OCI-LY3 (cell line): ENCODE measurements around the gene HDAC6.
A peak's percentile ranks its signal among the peaks of the same experiment; 100 is the strongest.

Source experiments
- H2AFZ ChIP-seq: fragments of 200-600, 300-600 bp; shearing (Covaris generic); 2 replicates; pipeline ENCODE4 v1.6.0; 2014; ENCODE audit warnings: antibody characterized with exemption, low read depth, low read length
- H3K27ac ChIP-seq: fragments of 200-600, 300-600 bp; sonication (generic); 2 replicates; pipeline ENCODE4 v1.5.1; 2014; ENCODE audit warnings: mild to moderate bottlenecking, low read length, moderate library complexity, mixed read lengths
- H3K27me3 ChIP-seq: fragments of 200-600, 300-600 bp; sonication (generic); 2 replicates; pipeline ENCODE4 v1.6.1; 2014; ENCODE audit warnings: low read depth, low read length, mixed read lengths
- H3K36me3 ChIP-seq: fragments of 200-600, 300-600 bp; sonication (generic); replicated peaks from 2 replicates; pipeline ENCODE3; 2014; ENCODE audit warnings: low read depth, low read length, mixed read lengths
- H3K4me1 ChIP-seq: fragments of 300-600, 200-600 bp; sonication (generic); 2 replicates; pipeline ENCODE4 v1.6.1; 2014; ENCODE audit warnings: low read length, mixed read lengths
- H3K4me2 ChIP-seq: fragments of 200-600, 300-600 bp; sonication (generic); 2 replicates; pipeline ENCODE4 v1.6.1; 2014; ENCODE audit warnings: low read length, mixed read lengths
- H3K4me3 ChIP-seq: fragments of 300-600, 200-600 bp; sonication (generic); 2 replicates; pipeline ENCODE4 v1.5.1; 2014; ENCODE audit warnings: antibody characterized with exemption, mild to moderate bottlenecking, low read length, moderate library complexity
- H3K79me2 ChIP-seq: fragments of 300-600, 200-600 bp; shearing (Covaris generic); 2 replicates; pipeline ENCODE4 v1.6.1; 2014; ENCODE audit warnings: mild to moderate bottlenecking, low read length, mixed read lengths
- H3K9ac ChIP-seq: fragments of 300-600, 200-600 bp; shearing (Covaris generic); 2 replicates; pipeline ENCODE4 v1.6.0; 2014; ENCODE audit warnings: mild to moderate bottlenecking, low read length, moderate library complexity
- H3K9me3 ChIP-seq: fragments of 200-600, 300-600 bp; shearing (Covaris generic); 2 replicates; pipeline ENCODE4 v1.6.1; 2014; ENCODE audit warnings: low read length, mixed read lengths; ENCODE audit not compliant: insufficient read depth
- H4K20me1 ChIP-seq: fragments of 200-600, 300-600 bp; sonication (generic); 2 replicates; pipeline ENCODE4 v1.6.1; 2016; ENCODE audit warnings: low read length, mixed read lengths; ENCODE audit not compliant: insufficient read depth
- EZH2phosphoT487 ChIP-seq: fragments of 200-600 bp; shearing (Covaris generic); IDR thresholded peaks from 2 replicates; pipeline ENCODE4 v1.6.1; 2018; ENCODE audit warnings: antibody characterized with exemption, mixed run types, low read depth
- TF ChIP-seq, protein P1 (sequence below): fragments of 200-600, 300-600 bp; sonication (generic); IDR thresholded peaks from 2 replicates; pipeline ENCODE4 v1.5.1; 2014; ENCODE audit warnings: antibody characterized with exemption, low read length, low read depth

The HDAC6 gene

DNA sequence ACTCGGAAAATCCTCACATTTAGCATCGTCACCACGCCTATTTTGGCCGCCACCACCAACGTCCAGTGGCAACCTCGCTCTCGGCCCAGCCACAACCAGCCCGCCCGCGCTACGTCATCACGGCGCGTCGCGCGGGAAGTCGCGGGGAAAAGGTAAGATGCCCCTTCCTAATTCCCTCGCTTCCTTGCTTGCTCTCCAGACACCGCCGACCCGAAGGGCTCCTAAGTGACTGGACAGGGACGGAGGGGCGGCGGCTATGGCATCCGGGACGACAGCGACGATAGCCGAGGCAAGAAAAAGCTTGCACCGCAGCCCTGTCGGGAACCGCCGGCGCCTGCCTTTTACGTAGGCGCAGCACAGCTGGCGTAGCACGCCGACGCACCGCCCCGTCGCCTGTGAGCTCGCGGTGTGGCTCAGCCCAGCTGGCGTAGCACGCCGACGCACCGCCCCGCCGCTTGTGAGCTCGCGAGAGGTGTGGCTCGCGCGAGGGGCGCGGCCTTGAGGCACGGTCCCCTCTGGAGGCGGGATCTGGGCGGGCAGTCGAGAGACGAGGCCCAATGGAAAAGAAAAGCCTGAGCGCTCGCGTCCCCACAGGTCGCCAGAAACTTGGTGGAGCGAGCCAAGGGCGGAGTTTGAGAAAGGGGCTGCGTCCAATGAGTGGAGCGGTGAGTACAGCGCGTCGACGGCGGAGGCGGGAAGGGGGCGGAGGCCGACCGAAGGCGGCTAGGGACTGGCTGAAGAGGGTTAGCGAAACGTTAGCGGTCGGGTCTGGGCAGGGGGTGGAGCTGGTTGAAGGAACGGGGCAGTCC, at the start of gene HDAC6:
Gene HDAC6 (plus strand): TSS at position 788 of the 809 bp plus-strand sequence. CDS start 626 bp downstream, outside the sequence.
- Histone ChIP-seq H3K27me3 (no peaks in the 10 kb centered on the region), H3K79me2 (peaks cover 9% of the 10 kb centered on the region; the same call in 1 of the 2 replicates), H3K4me2 (peak within 1 kb of the TSS; percentile 80), H3K4me1 (peaks cover 11% of the 10 kb centered on the region), H3K27ac (peak within 1 kb of the TSS; percentile 92), H4K20me1 (no peaks in the 10 kb centered on the region), H3K9ac (peak within 1 kb of the TSS; percentile 98), H3K4me3 (peak within 1 kb of the TSS; percentile 95), H3K36me3 (no peaks in the 10 kb centered on the region), H3K9me3 (no peaks in the 10 kb centered on the region), H2AFZ (peak within 1 kb of the TSS; percentile 93)
- no peak for TF ChIP-seq EZH2phosphoT487
- TF ChIP-seq, protein P1, sequence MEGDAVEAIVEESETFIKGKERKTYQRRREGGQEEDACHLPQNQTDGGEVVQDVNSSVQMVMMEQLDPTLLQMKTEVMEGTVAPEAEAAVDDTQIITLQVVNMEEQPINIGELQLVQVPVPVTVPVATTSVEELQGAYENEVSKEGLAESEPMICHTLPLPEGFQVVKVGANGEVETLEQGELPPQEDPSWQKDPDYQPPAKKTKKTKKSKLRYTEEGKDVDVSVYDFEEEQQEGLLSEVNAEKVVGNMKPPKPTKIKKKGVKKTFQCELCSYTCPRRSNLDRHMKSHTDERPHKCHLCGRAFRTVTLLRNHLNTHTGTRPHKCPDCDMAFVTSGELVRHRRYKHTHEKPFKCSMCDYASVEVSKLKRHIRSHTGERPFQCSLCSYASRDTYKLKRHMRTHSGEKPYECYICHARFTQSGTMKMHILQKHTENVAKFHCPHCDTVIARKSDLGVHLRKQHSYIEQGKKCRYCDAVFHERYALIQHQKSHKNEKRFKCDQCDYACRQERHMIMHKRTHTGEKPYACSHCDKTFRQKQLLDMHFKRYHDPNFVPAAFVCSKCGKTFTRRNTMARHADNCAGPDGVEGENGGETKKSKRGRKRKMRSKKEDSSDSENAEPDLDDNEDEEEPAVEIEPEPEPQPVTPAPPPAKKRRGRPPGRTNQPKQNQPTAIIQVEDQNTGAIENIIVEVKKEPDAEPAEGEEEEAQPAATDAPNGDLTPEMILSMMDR, result no peak

DNA sequence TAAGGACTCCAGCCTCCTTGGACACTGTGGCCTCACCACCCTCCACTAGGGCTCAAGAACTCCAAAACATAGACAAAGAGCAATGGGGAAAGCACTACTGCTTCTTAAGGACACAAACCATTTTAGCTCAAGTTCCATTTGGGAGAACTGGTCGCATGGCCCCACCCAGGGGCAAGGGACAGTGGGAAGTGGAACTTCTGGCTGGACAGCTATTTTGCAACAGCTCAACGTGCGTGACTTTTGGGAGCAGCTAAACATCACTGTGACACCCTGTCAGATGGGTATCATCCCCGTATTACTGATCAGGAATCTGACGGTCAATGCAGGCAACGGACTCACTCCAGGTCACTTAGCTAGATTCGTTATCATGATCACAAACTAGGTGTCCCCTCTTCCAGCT, 49.4 kb upstream of the HDAC6 start:
- Histone ChIP-seq H3K36me3 (no peaks in the 10 kb centered on the region), H3K27ac (no peak overlapping the region), H3K27me3 (no peaks in the 10 kb centered on the region), H2AFZ (no peak overlapping the region), H3K9ac (no peak overlapping the region), H3K4me2 (no peak overlapping the region), H3K4me3 (no peak overlapping the region), H3K9me3 (no peaks in the 10 kb centered on the region), H3K79me2 (no peaks in the 10 kb centered on the region), H4K20me1 (no peaks in the 10 kb centered on the region), H3K4me1 (no peaks in the 10 kb centered on the region)
- no peak for TF ChIP-seq EZH2phosphoT487
- TF ChIP-seq, protein P1, result no peak

DNA sequence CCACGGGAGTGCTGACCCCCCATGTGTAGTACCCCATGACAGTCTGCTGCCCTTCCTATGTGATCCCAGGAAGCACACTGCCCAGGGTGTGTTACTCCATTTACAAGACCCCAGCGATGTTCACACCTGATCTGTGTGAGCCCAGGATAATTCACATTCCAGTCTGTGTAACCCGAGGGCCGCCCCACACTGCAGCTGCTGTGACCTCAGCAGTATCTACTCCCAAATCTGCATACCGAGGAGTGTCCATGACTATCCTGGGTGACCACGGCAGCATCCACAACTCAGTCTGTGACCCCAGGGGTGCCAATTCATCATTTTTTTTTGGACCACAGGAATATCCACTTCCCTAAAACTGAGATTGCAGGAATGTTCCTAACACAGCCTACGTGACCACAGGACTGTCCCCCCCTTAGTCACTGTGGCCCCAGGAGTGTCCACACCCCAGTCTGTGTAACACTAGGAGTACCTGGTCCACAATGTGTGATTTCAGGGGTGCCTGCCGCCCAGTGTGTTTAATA, 48.1 kb upstream of the HDAC6 start:
- Histone ChIP-seq H3K27ac (no peak overlapping the region), H3K4me1 (no peaks in the 10 kb centered on the region), H3K27me3 (no peaks in the 10 kb centered on the region), H3K9me3 (no peaks in the 10 kb centered on the region), H3K4me2 (no peak overlapping the region), H3K36me3 (no peaks in the 10 kb centered on the region), H3K4me3 (no peak overlapping the region), H2AFZ (no peak overlapping the region), H4K20me1 (no peaks in the 10 kb centered on the region), H3K9ac (no peak overlapping the region), H3K79me2 (no peaks in the 10 kb centered on the region)
- TF ChIP-seq EZH2phosphoT487, result no peak
- TF ChIP-seq, protein P1, result no peak

DNA sequence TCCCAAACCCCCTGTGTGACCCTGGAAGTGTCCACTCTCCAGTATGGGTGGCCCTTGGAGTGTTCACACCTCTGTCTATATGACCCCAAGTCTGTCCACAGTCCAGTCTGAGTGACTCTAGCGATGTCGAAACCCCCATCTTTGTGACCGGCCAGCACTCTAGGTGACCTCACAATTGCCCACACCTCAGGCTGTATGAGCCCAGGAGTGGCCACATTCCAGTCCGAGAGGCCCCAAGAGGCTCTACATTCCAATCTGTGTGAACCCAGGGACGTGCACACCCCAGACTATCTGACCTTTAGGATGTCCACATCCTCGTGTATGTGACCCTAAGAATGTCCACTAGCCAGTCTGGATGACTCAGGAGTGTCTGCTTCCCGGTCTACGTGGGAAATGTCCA, 47.6 kb upstream of the HDAC6 start:
- Histone ChIP-seq H3K9me3 (no peaks in the 10 kb centered on the region), H3K27me3 (no peaks in the 10 kb centered on the region), H3K27ac (no peak overlapping the region), H3K79me2 (no peaks in the 10 kb centered on the region), H2AFZ (no peak overlapping the region), H3K9ac (no peak overlapping the region), H3K4me3 (no peak overlapping the region), H3K4me2 (no peak overlapping the region), H3K4me1 (no peaks in the 10 kb centered on the region), H4K20me1 (no peaks in the 10 kb centered on the region), H3K36me3 (no peaks in the 10 kb centered on the region)
- TF ChIP-seq, protein P1, result no peak
- no peak for TF ChIP-seq EZH2phosphoT487
